ENCODE data around the gene TMC8.
"Not testable (repeated sequence)": the region's sequence is repeated elsewhere in the genome, so short reads cannot be mapped to it uniquely, and the experiment has no call there.

The TMC8 gene

DNA sequence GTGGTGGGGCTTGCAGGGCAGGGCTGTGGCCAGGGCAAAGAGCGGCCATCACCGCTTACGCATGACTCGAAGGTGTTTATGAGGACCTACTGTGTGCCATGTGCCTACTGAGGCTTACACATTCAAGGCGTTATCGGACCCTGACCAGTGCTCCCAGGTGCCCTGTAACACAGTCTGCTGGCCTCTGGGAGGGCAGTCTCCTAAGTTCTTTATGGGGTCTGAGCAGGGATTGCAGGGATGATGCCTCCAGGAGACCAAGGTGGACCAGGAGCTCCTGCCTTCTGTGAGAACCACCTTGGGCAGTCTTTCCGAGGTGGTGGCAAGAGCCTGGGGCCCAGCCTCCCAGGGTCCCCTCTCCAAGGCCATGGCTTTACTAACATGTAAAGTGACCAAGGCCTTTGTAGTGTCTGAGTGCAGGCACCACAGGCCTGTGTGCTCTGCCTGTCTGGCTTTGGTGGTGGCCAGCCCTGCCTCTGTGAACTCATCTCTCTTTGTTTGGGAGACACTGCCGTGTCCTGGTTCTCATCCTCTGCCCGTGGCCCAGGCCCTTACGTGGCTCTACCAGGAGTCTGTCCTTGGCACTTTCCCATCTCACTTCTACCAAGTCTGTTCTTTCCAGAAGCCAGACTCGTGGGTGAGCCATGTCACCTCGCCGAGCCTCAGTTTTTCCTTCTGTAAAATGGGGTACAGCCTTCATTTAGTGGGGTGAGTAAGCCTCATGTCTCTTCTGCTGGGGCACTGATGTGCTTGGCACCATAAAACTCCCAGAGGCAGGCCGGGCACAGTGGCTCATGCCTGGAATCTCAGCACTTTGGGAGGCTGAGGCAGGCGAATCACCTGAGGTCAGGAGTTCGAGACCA, 34.4 kb downstream of the TMC8 start:
- DNase-seq: no peak

DNA sequence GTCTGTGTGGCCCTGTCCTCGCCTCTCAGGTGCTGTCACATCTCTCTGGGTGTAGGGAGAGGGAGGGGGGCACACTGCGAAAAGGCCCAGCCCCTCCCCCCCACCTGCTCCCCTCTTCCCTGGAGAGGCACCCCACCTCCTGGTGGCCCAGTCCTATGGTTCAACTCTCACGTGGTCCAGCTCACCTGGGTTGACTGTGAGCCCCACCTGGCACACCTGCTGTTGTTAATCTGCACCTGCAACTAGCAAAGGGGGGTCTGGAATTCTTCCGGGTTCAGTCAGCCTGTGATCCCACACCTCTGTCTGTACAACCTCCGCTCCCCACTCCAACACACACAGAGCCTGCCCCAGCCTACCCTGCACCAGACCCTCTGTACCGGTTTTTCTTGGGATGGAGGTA, 35.8 kb downstream of the TMC8 start:
- DNase-seq: no peak

DNA sequence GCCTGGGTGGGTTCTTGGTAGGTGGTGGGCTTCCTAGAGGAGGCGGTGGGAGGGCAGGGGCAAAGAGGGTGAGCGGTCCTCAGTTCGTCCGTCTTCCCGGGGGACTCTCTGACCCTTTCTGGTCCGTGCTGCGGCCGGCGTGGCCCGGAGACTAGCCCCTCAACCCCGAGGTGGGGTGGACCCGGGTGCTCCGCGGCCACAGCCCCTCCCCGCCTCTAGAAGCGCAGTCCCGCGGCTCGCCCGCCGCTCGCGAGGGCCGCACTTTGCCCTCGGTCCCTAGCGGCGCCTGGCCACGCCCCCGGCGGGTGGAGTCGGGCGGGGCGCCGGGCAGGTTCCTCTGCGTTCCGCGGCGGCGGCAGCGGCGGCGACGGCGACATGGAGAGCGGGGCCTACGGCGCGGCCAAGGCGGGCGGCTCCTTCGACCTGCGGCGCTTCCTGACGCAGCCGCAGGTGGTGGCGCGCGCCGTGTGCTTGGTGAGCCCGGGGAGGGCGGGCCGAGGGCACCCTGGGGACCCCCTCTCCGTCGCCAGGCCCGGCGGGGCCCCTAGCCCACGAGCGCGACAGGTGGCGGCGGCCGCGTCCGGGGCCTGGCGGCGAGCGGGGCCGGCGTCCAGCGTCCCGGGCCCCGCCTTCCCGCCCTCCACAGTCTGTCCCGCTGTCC, 37.8 kb downstream of the TMC8 start, which contains the start of gene SYNGR2:
SYNGR2 (plus strand) TSS at position 340 of the 661 bp plus-strand sequence; CDS start at position 376, 36 bp downstream.
- peak; percentile 85 for DNase-seq

DNA sequence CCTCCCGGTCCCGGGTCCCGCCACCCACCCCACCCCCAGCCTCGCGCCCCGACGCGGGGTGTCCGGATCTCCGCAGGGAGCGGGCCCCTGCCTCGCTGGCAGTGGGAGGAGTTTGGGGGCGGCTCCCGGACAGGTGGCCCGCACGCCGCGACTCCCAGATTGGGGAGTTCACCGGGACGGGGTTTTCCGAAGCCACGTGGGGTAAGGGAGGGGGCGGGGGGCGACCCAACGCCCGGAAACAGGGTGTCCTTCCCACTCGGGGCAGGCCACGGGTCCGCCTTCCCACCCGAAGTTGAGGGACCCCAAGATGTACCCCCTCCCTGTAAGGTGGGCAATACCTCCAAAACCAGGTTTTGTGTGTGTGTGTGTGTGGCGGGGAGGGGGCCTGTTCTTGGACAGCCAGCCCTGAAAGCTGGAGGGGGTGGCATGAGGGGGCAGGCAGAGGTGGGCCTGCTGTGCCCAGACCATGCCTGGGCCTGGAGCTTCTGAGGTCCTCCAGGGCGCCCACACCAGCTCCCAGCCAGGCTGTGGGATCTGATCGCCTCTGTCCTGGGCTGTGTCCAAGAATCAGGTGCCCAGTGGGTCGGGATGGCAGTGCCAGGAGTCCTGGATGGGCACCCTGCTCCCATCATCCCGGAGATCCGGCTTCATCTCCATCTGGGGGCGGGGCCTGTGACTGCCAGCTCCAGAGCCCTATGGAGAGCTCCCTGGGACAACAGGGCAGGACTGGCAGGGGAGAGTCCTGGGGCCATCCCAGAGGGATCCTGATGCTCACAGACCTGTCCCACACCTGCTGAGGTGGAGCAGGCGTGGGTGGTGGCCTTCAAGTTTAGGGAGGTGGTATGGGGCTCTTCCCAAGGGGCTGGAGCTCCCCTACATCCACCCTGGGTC, 38.6 kb downstream of the TMC8 start:
- peak; percentile 61 for DNase-seq

DNA sequence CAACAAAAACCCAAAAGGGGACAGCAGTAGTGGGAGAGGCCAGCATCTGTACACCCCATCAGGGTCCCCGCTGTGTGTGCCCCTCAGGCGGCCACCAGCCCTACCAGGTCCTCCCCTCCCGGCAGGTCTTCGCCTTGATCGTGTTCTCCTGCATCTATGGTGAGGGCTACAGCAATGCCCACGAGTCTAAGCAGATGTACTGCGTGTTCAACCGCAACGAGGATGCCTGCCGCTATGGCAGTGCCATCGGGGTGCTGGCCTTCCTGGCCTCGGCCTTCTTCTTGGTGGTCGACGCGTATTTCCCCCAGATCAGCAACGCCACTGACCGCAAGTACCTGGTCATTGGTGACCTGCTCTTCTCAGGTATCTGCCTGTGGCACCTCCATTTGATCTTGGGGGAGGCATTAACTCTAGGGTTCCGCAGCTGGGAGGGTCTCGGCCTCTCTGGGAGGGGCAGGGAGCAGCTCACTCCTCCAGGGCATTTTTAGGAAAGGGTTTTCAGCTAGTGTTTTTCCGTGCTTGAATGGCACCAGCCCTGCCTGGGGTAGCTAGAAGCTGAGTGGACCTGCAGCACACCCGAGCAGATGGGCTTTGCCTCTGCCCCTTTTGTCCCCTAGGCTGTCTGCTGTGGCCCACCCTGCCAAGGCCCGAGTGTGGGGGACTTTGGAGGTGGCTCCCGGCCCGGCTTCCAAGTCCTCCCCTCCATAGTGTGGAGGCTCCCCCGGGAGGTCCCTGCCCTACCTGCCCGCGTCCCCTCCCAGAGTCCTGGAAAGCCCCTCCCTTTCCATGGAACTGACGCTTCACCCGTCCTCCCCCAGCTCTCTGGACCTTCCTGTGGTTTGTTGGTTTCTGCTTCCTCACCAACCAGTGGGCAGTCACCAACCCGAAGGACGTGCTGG, 40.4 kb downstream of the TMC8 start:
- no peak for DNase-seq

DNA sequence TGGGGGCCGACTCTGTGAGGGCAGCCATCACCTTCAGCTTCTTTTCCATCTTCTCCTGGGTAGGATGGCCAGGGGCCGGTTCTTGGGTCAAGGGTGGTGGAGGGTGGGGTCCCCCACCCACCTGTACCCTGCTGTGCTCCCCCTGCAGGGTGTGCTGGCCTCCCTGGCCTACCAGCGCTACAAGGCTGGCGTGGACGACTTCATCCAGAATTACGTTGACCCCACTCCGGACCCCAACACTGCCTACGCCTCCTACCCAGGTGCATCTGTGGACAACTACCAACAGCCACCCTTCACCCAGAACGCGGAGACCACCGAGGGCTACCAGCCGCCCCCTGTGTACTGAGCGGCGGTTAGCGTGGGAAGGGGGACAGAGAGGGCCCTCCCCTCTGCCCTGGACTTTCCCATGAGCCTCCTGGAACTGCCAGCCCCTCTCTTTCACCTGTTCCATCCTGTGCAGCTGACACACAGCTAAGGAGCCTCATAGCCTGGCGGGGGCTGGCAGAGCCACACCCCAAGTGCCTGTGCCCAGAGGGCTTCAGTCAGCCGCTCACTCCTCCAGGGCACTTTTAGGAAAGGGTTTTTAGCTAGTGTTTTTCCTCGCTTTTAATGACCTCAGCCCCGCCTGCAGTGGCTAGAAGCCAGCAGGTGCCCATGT, 41.1 kb downstream of the TMC8 start:
- DNase-seq: not testable (repeated sequence)

GRCh38 chr17:78172249-78173051, 41.9 kb downstream of the TMC8 start:
- DNase-seq: no peak

DNA sequence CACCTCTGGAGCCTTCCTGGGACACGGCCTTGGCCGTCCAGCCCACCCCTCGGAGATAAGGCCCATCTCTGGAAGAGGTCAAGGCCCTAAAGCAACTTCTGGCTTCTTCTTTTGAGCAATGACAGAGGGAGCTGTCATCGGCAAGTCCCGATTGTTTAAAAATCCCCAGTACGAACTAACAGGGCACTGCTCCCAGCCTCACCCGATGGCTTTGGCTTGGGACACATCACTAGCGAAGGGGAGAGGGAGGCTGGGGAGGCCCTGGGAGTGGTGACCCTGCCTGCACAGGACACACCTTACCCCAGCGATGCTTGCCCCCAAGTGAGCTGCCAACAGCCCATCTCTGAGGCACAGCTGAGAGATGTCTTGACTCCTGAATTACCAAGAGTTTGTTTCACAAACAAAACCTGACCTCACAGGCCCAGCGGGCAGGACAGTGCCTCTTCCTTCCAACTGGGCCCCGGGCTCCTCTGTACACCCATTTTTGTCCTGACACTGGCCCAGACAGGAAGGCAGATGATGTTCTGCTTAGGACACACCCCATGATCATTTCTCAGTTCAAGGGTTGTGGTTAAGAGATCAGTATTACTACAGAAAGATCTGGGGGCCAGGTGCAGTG, 42.6 kb downstream of the TMC8 start:
- no peak for DNase-seq

GRCh38 chr17:78174346-78174869, 43.8 kb downstream of the TMC8 start:
- DNase-seq: no peak

DNA sequence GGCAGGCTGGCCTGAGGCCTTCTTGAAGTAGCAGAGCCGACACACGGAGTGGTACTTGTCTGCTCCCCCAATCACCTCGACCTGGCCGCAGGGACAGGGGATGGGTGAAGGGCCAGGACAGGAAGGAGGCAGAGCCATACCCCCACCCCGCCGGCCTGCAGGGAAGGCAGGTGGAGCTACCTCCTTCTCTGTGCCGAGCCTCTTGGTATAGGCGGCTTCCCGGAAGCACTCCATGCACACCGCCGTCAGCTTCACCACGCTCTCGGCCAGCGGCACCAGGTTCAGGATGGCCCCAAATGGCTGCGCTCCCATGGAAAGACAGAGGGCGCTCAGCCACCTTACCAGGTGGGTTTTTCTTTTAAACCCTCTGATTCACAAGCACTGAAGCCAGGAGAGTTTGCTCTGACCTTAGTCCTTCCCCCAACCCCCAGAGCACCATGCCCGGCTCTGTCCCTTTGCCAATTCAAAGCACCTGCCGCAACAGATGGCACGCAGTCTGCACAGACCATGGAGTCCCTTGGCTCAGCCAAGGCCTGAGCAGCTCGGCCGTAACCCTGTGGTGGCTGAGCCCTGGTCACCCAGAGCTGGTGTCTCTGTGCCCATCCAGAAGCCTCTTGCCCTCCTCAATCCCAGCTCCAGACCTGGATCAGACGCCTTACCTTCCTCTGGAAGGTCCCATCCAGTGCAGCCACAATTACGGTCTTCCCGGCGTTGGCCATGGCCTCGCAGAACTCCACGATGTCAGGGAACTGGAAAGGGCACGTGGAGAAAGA, 44.5 kb downstream of the TMC8 start:
- no peak for DNase-seq

DNA sequence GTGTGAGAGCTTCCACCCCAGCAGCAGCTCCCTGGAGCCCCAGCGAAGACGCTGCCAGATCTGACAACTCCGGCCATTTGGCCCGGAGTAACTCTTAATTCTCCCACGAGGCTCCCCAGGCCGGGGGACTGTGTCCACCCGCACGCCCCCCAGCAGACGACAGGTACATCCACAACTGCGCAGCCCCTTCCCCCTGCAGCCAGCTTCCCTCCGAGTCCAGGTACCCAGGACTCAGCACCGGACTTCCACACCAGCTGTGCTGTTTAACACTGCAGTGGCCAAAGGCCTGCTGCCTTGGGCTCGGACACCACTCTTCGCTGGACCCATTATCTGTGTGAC, 45.0 kb downstream of the TMC8 start:
- no peak for DNase-seq

DNA sequence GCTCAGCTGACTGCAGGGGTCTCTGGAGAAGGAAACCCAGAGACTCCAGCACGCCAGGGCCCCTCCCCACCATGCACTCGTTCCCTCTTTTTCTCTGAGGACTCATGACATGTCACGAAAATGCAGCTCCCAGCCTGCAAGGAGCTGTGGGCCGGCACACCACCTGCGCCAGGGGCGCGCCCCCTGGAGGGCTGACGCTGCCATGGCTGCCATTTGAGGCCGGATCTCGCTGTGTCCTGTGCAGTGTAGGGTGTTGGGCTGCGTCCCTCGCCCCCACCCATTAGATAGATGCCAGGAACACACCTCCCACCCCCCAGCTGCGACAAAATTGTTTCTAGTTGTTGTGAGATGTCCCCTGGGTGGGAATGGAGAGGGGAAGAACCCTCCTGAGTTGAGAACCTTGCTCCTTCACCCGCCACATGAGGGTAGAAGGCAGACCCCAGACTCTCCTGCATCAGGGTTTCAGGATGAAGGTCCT, 46.0 kb downstream of the TMC8 start:
- peak; percentile 80 for DNase-seq

GRCh38 chr17:78179372-78179771, 48.8 kb downstream of the TMC8 start:
- DNase-seq: no peak

GRCh38 chr17:78180083-78180482, 49.5 kb downstream of the TMC8 start:
- no peak for DNase-seq

GRCh38 chr17:78180508-78180907, 49.9 kb downstream of the TMC8 start:
- no peak for DNase-seq

- no peak for DNase-seq
Observed at GRCh38 chr17:78182504-78182903, 51.9 kb downstream of the TMC8 start.

DNA sequence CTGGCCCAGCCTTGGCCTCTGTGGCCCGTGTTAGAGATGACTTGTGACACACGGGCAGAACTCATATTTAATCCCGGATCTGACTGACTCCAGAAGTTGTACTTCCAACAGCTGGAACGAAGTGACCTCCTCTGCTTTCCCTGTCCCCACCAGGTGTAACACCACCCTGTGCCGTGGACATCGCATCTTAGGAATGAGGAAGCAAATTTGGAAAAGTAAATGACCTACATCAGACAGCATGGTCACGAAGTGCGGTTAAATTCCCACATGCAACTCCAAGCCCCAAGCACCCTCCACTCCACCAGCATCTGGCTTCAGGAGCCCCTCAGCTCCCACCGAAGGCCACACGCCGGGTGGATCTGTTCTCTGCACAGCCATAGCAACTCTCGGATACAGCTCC, 53.3 kb downstream of the TMC8 start:
- DNase-seq: no peak

DNA sequence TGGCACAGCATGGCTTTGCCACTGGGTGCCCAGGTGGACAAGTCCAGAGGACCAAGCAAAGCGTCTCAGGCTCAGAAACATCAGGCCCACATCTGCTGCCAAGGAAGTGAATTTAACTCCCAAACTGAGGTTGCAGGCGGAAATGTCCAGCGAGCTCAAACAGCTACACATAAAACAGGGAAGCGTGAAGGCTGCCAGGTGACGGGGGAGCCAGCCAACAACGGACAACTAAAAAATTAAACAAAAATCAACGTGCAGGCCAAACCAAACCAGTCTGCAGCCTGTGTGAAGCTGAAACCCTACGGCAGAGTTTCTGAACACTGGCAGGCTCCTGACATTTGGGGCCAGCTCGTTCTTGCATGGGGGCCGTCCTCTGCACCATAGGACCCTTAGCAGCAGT, 53.8 kb downstream of the TMC8 start:
- DNase-seq: no peak

GRCh38 chr17:78184868-78185267, 54.3 kb downstream of the TMC8 start:
- no peak for DNase-seq
